Vagina (tissue), 2 donors: ENCODE data around the gene QRFP. TPM values are rescaled to one million over a fixed set of nuclear protein-coding genes. Genes with fewer than 3 reads are reported as not detected.

Experiments
- DNase-seq, 2 donors: peaks; one replicate each; pipeline ENCODE4 v3.0.0-alpha.2; 2017; ENCODE audit errors: extremely low spot score in 2 of 2
- H3K27ac ChIP-seq: fragments of 200-600 bp; sonication (generic); one replicate; pipeline ENCODE4 v1.5.1; 2019
- H3K27me3 ChIP-seq: fragments of 200-600 bp; sonication (generic); one replicate; pipeline ENCODE4 v1.5.1; 2019
- H3K36me3 ChIP-seq, 2 donors: fragments of 200-600 bp; sonication (generic); one replicate each; pipeline ENCODE4 v1.5.1; 2017 to 2019
- H3K4me1 ChIP-seq: fragments of 200-600 bp; sonication (generic); one replicate; pipeline ENCODE4 v1.5.1; 2019
- H3K4me3 ChIP-seq, 2 donors: fragments of 200-600 bp; sonication (generic); 1 replicate in 1 of 2; 2 replicates in 1 of 2; pipeline ENCODE4 v1.5.1; 2016 to 2019
- H3K9me3 ChIP-seq: fragments of 200-600 bp; sonication (generic); one replicate; pipeline ENCODE4 v1.5.1; 2019
- CTCF ChIP-seq, 3 experiments: fragments of 450-650 bp in 2 of 3; fragments of 200-600 bp in 1 of 3; sonication (generic) in 1 of 3; IDR thresholded peaks; one replicate each; pipeline ENCODE4 v1.5.1; 2017 to 2019; ENCODE audit warnings: antibody characterized with exemption in 3 of 3, mild to moderate bottlenecking in 2 of 3, moderate library complexity in 2 of 3
- POLR2A ChIP-seq, 2 donors: fragments of 450-650 bp; IDR thresholded peaks; one replicate each; pipeline ENCODE4 v1.6.1; 2017; ENCODE audit warnings: antibody characterized with exemption in 2 of 2, mild to moderate bottlenecking in 2 of 2, moderate library complexity in 2 of 2
- POLR2AphosphoS5 ChIP-seq, 2 donors: sonication (generic); formaldehyde crosslinking; IDR thresholded peaks; one replicate each; pipeline ENCODE4 v1.9.0; 2017; ENCODE audit warnings: antibody characterized with exemption in 2 of 2, mild to moderate bottlenecking in 2 of 2, low read depth in 1 of 2; ENCODE audit not compliant: insufficient read depth in 1 of 2
- intact Hi-C: fragments of 100-400 bp; cut with DNase I; formaldehyde crosslinking; loops from one replicate; pipeline ENCODE4 v1.15.1; 2023
- total RNA-seq: library from RNA; depleted of rRNA; stranded (reverse); fragments of >200 nt; gene quantifications from one replicate; pipeline ENCODE4 v1.2.3, GENCODE V29; 2016

The QRFP gene
- total RNA-seq, 1 donor from 2014 or later: not detected

GRCh38 chr9:130890124-130890523 is 6.5 kb downstream of the QRFP start:
- intact Hi-C loops: no loop called here
- Histone ChIP-seq H3K27ac (no peak overlapping the region), H3K36me3 (peaks cover 0 to 56% of the 10 kb centered on the region in 2 donors), H3K4me1 (peaks cover 31% of the 10 kb centered on the region), H3K4me3 (no peak overlapping the region), H3K27me3 (no peaks in the 10 kb centered on the region), H3K9me3 (no peaks in the 10 kb centered on the region)
- no peak for TF ChIP-seq CTCF (IDR thresholded peaks at IDR 0.05)
- no peak for TF ChIP-seq POLR2AphosphoS5 (IDR thresholded peaks at IDR 0.05; ENCODE audit: insufficient read depth in 1 of 2, low read depth in 1 of 2)
- no peak for TF ChIP-seq POLR2A (IDR thresholded peaks at IDR 0.05)
- no peak for DNase-seq

DNA sequence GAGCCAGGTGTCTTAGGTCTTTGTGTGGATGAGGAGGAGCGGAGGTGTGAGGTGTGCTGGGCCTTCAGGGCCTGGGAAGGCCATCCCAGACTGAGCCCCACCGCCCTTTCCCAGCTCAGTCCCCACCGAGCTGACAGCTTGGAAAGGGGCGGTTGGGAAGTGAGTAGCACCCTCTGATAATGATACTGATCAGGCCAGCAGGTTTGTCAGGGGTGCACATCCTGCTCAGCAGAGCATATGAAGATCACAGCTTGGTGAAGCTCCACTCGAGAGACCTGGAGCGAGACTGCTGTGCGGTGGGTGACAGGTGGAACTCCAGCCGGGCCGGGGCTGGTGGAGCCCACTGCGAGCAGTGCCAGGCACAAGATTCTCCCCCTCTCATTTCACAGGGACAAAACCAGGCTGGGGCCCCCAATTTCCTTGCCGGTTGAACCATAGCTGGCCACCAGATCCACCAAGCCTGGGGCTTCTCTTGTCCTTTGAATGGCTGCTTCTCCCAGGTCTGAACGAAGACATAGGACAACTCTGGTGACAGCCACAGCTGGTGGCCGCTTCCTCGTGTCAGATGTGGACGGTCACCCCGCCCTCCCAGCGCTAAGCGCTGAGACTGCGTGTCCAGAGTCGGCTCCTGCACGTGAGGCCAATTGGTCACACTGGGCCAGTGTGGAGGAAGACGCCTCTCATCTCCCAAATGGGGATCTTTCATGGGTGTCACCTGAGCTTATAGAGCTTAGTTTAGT is 8.3 kb downstream of the QRFP start:
- intact Hi-C loops: no loop called here
- Histone ChIP-seq H3K27ac (no peak overlapping the region), H3K9me3 (no peaks in the 10 kb centered on the region), H3K4me1 (peaks cover 13% of the 10 kb centered on the region), H3K4me3 (no peak overlapping the region), H3K27me3 (no peaks in the 10 kb centered on the region), H3K36me3 (peaks cover 0 to 72% of the 10 kb centered on the region in 2 donors)
- no peak for DNase-seq
- TF ChIP-seq POLR2A (IDR thresholded peaks at IDR 0.05): no peak

GRCh38 chr9:130887494-130888144 is 9.0 kb downstream of the QRFP start:
- TF ChIP-seq POLR2AphosphoS5 (IDR thresholded peaks at IDR 0.05; ENCODE audit: insufficient read depth in 1 of 2, low read depth in 1 of 2) (no peak), POLR2A (IDR thresholded peaks at IDR 0.05) (no peak), CTCF (IDR thresholded peaks at IDR 0.05) (no peak)
- no peak overlapping the region for H3K4me3 ChIP-seq
- no peaks in the 10 kb centered on the region for H3K9me3 ChIP-seq
- no peaks in the 10 kb centered on the region for H3K27me3 ChIP-seq
- intact Hi-C loops: no loop called here
- peaks cover 6% of the 10 kb centered on the region for H3K4me1 ChIP-seq
- peaks cover 0 to 73% of the 10 kb centered on the region in 2 donors for H3K36me3 ChIP-seq
- H3K27ac ChIP-seq: no peak overlapping the region
- DNase-seq: no peak

DNA sequence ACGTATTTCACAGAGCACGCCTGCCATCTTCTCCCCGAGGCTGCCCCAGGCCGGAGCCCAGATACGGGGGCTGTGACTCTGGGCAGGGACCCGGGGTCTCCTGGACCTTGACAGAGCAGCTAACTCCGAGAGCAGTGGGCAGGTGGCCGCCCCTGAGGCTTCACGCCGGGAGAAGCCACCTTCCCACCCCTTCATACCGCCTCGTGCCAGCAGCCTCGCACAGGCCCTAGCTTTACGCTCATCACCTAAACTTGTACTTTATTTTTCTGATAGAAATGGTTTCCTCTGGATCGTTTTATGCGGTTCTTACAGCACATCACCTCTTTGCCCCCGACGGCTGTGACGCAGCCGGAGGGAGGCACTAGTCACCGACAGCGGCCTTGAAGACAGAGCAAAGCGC is 9.6 kb downstream of the QRFP start:
- TF ChIP-seq POLR2AphosphoS5 (IDR thresholded peaks at IDR 0.05; ENCODE audit: insufficient read depth in 1 of 2, low read depth in 1 of 2): no peak
- Histone ChIP-seq H3K4me3 (no peak overlapping the region), H3K9me3 (no peaks in the 10 kb centered on the region), H3K4me1 (no peaks in the 10 kb centered on the region), H3K27me3 (no peaks in the 10 kb centered on the region), H3K36me3 (peaks cover 0 to 79% of the 10 kb centered on the region in 2 donors), H3K27ac (no peak overlapping the region)
- intact Hi-C loops: no loop called here
- no peak for DNase-seq

DNA sequence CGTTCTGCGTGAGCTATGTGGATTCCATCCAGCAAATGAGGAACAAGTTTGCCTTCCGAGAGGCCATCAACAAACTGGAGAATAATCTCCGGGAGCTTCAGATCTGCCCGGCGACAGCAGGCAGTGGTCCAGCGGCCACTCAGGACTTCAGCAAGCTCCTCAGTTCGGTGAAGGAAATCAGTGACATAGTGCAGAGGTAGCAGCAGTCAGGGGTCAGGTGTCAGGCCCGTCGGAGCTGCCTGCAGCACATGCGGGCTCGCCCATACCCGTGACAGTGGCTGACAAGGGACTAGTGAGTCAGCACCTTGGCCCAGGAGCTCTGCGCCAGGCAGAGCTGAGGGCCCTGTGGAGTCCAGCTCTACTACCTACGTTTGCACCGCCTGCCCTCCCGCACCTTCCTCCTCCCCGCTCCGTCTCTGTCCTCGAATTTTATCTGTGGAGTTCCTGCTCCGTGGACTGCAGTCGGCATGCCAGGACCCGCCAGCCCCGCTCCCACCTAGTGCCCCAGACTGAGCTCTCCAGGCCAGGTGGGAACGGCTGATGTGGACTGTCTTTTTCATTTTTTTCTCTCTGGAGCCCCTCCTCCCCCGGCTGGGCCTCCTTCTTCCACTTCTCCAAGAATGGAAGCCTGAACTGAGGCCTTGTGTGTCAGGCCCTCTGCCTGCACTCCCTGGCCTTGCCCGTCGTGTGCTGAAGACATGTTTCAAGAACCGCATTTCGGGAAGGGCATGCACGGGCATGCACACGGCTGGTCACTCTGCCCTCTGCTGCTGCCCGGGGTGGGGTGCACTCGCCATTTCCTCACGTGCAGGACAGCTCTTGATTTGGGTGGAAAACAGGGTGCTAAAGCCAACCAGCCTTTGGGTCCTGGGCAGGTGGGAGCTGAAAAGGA is 10.9 kb downstream of the QRFP start:
- no peak for DNase-seq
- H3K27me3 ChIP-seq: no peaks in the 10 kb centered on the region
- intact Hi-C loops: no loop called here
- no peaks in the 10 kb centered on the region for H3K4me1 ChIP-seq
- no peak overlapping the region for H3K27ac ChIP-seq
- no peak overlapping the region for H3K4me3 ChIP-seq
- peaks cover 0 to 92% of the 10 kb centered on the region in 2 donors for H3K36me3 ChIP-seq
- no peaks in the 10 kb centered on the region for H3K9me3 ChIP-seq
- TF ChIP-seq POLR2AphosphoS5 (IDR thresholded peaks at IDR 0.05; ENCODE audit: insufficient read depth in 1 of 2, low read depth in 1 of 2): peak in 1 of 2 donors; percentile 35
- no peak for TF ChIP-seq CTCF (IDR thresholded peaks at IDR 0.05)
- no peak for TF ChIP-seq POLR2A (IDR thresholded peaks at IDR 0.05)
